GM18951 (cell line): ENCODE results near the gene LMX1B.
"Not testable (repeated sequence)": the region's sequence is repeated elsewhere in the genome, so short reads cannot be mapped to it uniquely, and the experiment has no call there.

ENCODE experiments used
- POLR2A ChIP-seq: IDR thresholded peaks from 4 replicates; pipeline ENCODE4 v1.6.1; 2011; ENCODE audit warnings: mild to moderate bottlenecking; ENCODE audit not compliant: insufficient read length, insufficient read depth; ENCODE audit errors: extremely low read depth
- in situ Hi-C: fragments of 300-500 bp; cut with MboI; formaldehyde crosslinking; loops from one replicate; pipeline ENCODE4 v1.12.0; 2022; ENCODE audit warnings: low sequenced_read_pairs, mixed read lengths, inconsistent platforms; ENCODE audit not compliant: unreplicated experiment

The LMX1B gene

DNA sequence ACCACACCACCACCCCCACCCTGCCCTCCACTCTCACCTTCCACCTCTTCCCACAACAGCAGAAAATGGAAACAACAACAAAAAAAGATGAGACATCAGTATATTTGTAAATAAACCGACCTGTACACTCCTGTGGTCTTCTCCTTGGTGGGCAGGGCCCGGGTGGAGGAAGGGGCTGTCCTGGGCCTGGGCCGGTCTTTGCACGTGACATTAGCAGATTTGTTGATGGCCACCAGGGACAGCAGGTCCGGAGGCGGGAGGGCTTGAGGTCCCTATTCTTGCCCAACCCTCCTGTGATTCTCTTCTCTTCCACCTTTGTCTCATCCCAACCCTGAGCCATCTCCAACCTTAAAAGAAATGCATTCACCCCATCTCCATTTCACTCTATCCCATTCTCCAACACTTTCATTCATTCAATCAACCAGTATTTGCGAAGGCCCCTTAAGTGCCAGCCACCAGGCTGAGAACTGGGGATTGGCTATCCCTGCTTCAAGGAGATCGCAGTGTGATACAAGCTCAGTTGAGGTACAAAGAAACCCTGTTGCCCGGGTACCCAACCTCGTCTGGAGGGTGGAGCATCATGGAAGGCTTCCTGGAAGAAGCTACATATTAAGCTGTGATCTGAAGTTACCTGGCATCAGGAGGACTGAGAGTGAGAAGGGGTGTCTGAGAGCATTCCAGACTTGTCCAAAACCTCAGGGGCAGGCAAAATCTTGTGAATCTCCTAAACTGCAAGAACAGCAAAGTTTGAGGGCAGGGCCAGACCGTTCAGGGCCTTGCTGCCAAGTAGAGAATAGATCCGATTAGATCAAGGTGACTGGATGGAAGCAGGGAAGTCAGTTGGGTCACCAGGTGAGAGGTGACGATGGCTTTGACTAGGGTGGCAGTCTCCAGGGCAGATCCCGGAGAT lies 87.4 kb downstream of the LMX1B start:
- in situ Hi-C loops = no loop called here

DNA sequence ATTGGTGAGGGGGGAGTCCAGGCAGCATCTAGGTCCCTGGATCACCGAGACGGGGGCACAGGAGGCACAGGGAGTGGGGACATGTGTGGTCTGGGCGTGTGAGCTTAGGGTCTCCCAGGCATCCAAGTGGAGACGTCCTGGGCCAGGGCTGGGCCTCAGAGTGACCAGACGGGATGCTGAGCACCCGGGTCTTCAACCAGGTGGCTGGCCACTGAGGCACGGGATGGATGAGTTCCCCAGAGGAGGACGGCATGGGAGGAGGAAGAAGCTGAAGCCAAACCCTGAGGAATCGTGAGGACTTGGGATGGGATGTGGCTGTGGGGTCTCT lies 88.0 kb downstream of the LMX1B start:
- no peak for TF ChIP-seq POLR2A
- in situ Hi-C loops = no loop called here

More for the DNA sequence above, 87.4 kb downstream of the LMX1B start:
- no peak for TF ChIP-seq POLR2A

DNA sequence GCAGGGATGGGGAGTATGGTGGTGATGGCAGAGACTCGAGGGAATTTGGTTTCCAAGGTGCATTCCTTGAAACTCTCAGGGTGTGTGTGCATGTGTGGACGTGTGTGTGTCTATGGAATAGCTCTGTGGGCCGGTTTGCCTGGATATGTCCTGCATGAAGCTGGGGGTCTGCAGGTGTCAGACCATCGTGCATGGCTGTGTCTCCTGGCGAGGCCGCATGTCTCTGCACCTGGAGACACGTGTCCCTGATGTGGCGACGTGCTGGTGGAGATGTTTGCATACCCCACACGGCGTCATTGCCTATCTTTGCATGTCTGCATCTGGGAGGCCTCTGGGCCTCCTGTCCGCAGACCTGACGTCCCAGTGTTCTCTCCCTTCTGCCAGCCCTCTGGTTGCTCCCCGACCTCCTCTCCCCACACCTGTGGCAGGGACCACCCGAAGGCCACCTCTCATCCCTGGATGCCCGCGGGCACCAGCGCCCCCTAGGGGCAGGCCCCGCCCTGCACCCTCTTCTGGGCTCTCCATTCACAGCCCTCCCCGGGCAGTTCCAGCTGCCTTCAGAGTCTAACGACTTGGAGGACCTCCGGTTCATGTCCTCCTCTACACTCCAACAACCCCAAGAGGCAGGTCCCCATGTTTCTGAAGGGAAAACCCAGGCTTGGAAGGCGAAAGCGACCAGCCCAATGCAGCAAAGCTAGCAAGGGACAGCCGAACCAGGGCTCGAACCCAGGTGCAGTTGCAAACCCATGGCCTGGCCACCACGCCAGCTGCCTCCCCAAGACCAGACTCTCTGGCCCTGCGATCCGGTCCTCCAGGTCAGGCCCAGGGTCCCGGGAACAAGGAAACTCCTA lies 88.6 kb downstream of the LMX1B start:
- in situ Hi-C loops = no loop called here
- no peak for TF ChIP-seq POLR2A

DNA sequence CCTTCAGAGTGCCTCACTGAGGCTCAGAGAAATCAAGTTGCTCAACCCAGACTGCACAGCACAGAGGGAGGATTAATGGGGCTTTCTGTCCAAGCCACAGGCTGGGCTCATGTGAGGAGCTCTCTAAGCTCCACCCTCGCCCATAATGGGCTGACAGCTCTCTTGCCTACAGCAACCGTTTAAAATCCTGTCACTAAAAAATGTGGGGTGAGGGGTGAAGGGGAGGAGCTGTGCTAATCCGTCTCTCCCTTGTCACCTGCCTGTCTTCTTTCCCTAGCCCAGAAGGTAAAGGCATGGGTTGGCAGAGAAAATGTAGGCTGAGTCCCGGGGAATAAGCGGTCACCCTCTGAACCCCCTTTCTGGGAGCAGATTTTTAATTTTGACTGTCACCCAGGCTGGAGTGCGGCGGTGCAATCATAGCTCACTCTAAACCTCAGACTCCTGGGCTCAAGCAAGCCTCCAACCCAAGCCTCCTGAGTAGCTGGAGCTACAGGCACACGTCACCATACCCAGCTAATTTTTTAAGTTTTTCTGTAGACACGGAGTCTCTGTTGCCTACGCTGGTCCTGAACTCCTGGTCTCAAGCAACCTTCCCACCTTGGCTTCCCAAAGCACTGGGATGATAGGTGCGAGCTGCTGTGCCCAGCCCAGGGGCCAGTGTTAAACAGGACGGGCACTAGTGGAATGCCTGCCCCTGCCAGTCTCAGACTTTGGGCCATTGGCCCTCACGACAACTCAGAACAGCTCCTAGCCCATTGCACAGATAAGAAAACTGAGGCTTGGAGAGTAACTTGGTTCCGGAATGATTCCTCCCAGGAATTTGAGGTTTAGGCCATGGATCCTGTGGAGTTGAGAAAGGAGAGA lies 89.5 kb downstream of the LMX1B start:
- in situ Hi-C loops = no loop called here
- no peak for TF ChIP-seq POLR2A

DNA sequence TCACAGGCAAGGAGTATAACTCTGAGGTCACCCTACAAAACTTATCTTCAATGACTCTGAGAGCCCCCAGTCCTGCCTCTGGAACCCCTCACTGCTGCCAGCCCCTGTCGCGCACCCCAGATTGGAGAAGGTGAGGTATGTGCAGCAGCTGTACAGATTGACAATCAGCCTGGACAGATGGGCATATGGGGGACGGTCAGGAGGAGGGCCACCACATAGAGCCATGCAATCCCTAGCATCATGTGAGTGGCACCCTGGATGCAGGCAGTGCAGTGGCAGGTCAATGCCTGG lies 90.1 kb downstream of the LMX1B start:
- TF ChIP-seq POLR2A = no peak
- in situ Hi-C loops = no loop called here

DNA sequence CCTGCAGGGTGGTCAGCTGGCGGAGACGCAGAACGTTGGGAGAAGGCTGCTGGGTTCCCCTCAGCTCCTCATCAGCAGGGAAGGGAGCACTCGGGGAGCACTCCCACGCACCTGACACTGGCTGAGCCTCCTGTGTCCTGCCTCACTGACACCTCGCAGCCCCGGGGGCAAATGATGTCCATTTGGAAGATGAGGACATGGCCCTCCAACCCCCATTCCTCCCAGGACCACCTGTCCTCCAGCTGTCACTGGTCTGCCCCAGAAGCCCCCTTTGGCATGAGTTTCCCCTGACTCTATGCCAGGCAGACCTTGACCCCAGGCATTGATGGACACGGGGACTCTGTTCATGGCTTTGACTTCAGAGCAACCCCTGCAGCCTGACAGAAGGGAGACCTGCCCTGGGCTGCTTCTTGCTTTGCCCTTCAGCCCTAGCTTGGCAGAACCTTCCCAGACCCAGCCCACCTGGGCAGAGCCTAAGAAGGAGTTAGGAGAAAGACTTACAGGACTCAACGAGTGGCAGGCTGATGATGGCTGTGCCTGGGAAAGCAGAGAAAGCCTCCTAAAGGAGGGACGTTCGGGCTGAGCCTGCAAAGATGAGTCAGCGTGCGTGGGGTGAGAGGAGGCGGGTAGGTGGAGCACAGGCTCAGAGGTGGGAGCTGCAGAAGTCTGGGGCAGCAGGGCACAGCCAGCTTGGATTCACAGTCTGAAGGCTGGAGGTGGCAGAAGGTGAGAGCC lies 90.6 kb downstream of the LMX1B start:
- TF ChIP-seq POLR2A = no peak
- in situ Hi-C loops = no loop called here

DNA sequence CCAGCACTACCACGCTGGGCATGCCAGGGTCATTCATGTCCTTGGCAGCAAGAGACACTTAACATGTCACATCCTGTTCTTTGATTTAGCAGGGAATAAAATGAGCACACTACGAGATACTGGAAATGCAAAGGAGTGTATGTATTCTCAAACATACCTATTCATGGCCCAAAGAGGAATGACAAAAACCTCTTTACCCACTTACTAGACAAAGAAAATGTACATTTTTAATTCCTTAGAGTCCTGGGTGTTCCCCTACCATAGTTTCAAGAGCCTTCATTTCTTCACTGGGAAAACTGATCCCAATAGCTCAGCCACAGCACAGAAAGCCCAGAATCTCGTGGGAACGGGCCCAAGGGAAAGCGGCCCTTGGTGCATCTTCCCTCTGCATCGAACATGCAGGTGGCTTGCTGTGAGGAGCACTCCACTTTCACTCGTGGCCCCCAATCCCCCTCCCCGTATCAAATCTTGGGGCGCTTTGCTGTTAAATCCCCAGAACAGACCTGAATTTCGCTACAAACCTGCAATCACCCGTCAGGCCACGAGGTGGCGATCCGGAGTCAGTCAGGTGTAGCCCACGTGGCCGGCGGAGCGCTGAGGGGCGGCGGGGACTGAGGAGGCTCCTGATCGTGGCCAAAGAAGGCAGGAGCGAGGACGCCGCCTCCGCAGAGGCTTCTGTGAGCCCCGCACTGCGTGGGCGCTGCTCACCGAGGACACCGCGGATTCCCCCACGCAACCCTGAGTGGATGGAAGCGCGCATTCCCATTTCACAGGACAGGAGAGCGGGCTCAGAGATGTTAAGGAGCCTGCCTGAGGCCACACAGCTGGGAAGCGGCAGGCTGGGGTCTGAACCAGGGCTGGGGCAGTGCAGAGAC lies 91.4 kb downstream of the LMX1B start:
- TF ChIP-seq POLR2A = no peak
- in situ Hi-C loops = no loop called here

DNA sequence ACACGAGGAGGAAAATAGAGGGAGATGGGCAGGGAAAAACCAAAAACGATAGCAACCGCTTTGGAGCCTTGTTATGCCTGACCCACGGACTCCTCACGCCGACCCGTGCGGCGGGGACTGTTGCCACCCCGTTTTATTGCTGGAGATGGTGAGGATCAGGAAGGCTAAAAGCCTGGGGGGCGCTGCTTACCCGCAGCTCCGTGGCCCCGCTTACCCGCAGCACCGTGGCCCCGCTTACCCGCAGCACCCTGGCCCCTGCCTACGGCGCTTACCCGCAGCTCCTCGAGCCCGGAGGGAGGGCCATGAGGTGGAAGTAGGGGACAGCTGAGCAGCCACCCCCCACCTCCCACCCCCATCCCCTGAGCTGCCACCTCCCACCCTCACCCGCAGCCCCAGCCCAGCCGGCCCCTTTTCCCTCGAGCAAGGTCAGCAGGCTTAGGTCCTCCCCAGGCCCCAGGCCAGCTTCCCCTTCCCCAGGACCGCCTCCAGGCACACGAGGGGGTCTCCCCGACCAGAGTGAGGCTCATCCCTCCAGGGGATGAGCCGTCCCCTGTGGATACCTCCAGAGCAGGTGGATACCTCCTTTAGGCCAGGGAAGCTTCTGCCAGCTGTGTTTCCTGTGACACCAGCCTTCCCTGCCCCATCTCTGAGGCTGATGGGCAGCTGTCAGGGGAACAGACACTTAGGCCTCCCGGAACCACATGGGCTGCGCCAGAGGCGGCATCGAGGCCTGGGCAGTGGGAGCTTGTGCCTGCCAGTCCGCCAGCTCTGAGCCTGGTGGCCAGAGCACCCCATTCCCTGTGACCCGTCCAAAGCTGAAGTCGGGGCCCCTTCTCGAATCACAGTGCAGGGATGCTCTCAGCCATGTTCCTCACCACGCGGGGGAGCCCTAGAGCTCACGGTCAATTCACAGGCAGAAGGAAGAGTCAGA lies 92.3 kb downstream of the LMX1B start:
- in situ Hi-C loops = no loop called here
- TF ChIP-seq POLR2A = no peak

DNA sequence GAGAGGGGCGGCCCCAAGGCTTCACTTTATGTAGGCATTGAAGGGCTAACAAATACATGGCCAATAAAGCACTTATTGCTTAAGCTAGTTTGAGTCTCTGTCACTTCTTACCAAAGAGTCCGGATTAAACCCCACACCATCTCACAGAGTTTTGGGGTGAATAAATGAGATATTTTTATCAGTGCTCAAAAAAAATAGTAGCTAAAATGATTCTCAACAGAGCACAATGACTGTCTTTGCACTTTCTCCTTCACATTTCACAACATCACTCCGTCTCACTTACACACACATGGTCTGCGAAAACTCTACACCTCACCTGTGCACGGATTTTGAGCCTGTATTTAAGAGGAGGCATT lies 92.9 kb downstream of the LMX1B start:
- TF ChIP-seq POLR2A = no peak
- in situ Hi-C loops = no loop called here

DNA sequence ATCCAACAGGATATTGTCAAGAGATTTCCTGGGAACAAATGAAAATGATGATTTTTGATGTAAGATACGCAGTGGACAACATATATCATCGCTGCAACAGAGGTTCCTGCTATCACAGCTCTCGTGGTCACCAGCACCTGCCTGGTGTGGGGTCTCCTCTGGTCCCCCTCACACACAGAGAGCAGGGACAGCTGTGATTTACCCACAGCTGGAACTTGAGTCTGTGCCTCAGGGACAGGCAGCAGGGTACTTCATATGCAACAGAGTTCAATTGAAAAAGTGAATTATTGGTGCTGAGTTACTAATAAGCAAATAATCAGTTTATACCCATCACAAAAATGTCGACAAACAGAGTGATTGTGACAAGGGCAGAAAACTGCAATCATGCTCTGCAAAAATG lies 93.4 kb downstream of the LMX1B start:
- in situ Hi-C loops = no loop called here
- TF ChIP-seq POLR2A = no peak

DNA sequence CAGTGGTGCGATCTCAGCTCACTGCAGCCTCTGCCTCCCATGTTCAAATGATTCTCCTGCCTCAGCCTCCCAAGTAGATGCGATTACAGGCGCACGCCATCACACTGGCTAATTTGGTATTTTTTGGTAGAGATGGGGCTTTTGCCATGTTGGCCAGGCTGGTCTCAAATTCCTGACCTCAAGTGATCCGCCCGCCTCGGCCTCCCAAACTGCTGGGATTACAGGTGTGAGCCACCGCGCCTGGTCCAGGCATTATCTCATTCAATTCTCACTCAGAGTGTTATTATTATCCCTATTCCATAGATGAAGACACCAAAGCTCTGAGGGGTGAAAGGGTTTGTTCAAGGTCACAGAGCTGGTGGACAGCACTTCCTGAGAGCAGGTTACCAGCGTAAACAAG lies 94.0 kb downstream of the LMX1B start:
- in situ Hi-C loops = not testable (repeated sequence)
